CD14-positive monocyte (primary cell): ENCODE results near the gene TUBAL3. TPM values are rescaled to one million over a fixed set of nuclear protein-coding genes. Genes with fewer than 3 reads are reported as not detected.
A peak's percentile ranks its signal among the peaks of the same experiment; 100 is the strongest.

Experiments
- DNase-seq, 3 donors: peaks; one replicate each; pipeline ENCODE4 v3.0.0-alpha.2; 2011 to 2022
- H2AFZ ChIP-seq: 2 replicates; pipeline ENCODE4 v1.6.0; 2012; ENCODE audit warnings: mild to moderate bottlenecking, low read depth, low read length, inconsistent platforms; ENCODE audit not compliant: insufficient read depth, poor library complexity, severe bottlenecking
- H3K27ac ChIP-seq, 2 donors: 1 replicate in 1 of 2; 2 replicates in 1 of 2; pipeline ENCODE4 v1.5.1; 2012 to 2013; ENCODE audit warnings: low read length in 2 of 2, control low read depth in 1 of 2, inconsistent platforms in 1 of 2, low read depth in 1 of 2, mild to moderate bottlenecking in 1 of 2
- H3K27me3 ChIP-seq, 2 donors: one replicate each; pipeline versions ENCODE4 v1.6.0 to v1.6.1; 2011 to 2013; ENCODE audit warnings: low read length in 2 of 2; ENCODE audit not compliant: control insufficient read depth in 2 of 2, insufficient read depth in 2 of 2
- H3K36me3 ChIP-seq, 2 donors: replicated peaks in 1 of 2; 1 replicate in 1 of 2; 2 replicates in 1 of 2; pipeline versions ENCODE4 v1.5.1 to v1.6.1; 2012 to 2013; ENCODE audit warnings: low read length in 2 of 2, control low read depth in 1 of 2, inconsistent platforms in 1 of 2, mild to moderate bottlenecking in 1 of 2; ENCODE audit not compliant: insufficient read depth in 2 of 2, control insufficient read depth in 1 of 2
- H3K4me1 ChIP-seq, 2 donors: 1 replicate in 1 of 2; 2 replicates in 1 of 2; pipeline versions ENCODE4 v1.5.1 to v1.6.1; 2012 to 2013; ENCODE audit warnings: low read length in 2 of 2, control low read depth in 1 of 2, inconsistent platforms in 1 of 2, mild to moderate bottlenecking in 1 of 2, moderate library complexity in 1 of 2; ENCODE audit not compliant: insufficient read depth in 2 of 2, control insufficient read depth in 1 of 2
- H3K4me2 ChIP-seq: replicated peaks from 2 replicates; pipeline ENCODE3; 2012; ENCODE audit warnings: low read length, moderate library complexity, mild to moderate bottlenecking; ENCODE audit not compliant: poor library complexity, severe bottlenecking; ENCODE audit errors: extremely low read depth
- H3K4me3 ChIP-seq, 3 experiments: fragments of 200-600 bp in 1 of 3; sonication (generic) in 1 of 3; replicated peaks in 1 of 3; 1 replicate in 2 of 3; 2 replicates in 1 of 3; pipeline ENCODE4 v1.5.1; 2011 to 2013; ENCODE audit warnings: low read length in 3 of 3, mild to moderate bottlenecking in 3 of 3, control low read depth in 2 of 3, low read depth in 2 of 3, inconsistent platforms in 1 of 3, moderate library complexity in 1 of 3
- H3K79me2 ChIP-seq: 2 replicates; pipeline ENCODE4 v1.6.0; 2012; ENCODE audit warnings: mild to moderate bottlenecking, control low read depth, inconsistent platforms, low read length, moderate library complexity; ENCODE audit not compliant: insufficient read depth
- H3K9ac ChIP-seq: 2 replicates; pipeline ENCODE4 v1.6.0; 2017; ENCODE audit warnings: low read length, mild to moderate bottlenecking; ENCODE audit not compliant: insufficient read depth, poor library complexity, severe bottlenecking
- H3K9me3 ChIP-seq, 2 donors: replicated peaks in 1 of 2; 1 replicate in 1 of 2; 2 replicates in 1 of 2; pipeline versions ENCODE4 v1.5.1 to v1.6.1; 2012 to 2013; ENCODE audit warnings: low read length in 2 of 2, control low read depth in 1 of 2; ENCODE audit not compliant: control insufficient read depth in 1 of 2, insufficient read depth in 1 of 2
- H4K20me1 ChIP-seq: 2 replicates; pipeline ENCODE4 v1.6.0; 2012; ENCODE audit warnings: mild to moderate bottlenecking, low read length, control low read depth, moderate library complexity; ENCODE audit not compliant: insufficient read depth
- H3K27ac Mint-ChIP-seq, 7 donors: one replicate each; pipeline ENCODE4 v1.8.0; 2020; ENCODE audit warnings: mild to moderate bottlenecking in 7 of 7, mixed read lengths in 7 of 7, moderate library complexity in 6 of 7, inconsistent platforms in 2 of 7
- H3K27me3 Mint-ChIP-seq, 3 donors: one replicate each; pipeline ENCODE4 v1.8.0; 2021 to 2022; ENCODE audit warnings: low read depth in 3 of 3, mild to moderate bottlenecking in 3 of 3, mixed read lengths in 3 of 3, moderate library complexity in 3 of 3, inconsistent platforms in 1 of 3
- H3K36me3 Mint-ChIP-seq, 2 donors: one replicate each; pipeline ENCODE4 v1.8.0; 2020; ENCODE audit warnings: mixed read lengths in 2 of 2, inconsistent platforms in 1 of 2, mild to moderate bottlenecking in 1 of 2
- H3K4me1 Mint-ChIP-seq: one replicate; pipeline ENCODE4 v1.8.0; 2020; ENCODE audit warnings: mild to moderate bottlenecking, mixed read lengths
- H3K4me3 Mint-ChIP-seq, 2 donors: one replicate each; pipeline ENCODE4 v1.8.0; 2020; ENCODE audit warnings: mild to moderate bottlenecking in 2 of 2, mixed read lengths in 2 of 2, moderate library complexity in 1 of 2
- H3K9me3 Mint-ChIP-seq, 7 donors: one replicate each; pipeline ENCODE4 v1.8.0; 2020 to 2022; ENCODE audit warnings: mixed read lengths in 7 of 7, mild to moderate bottlenecking in 6 of 7, moderate library complexity in 6 of 7, inconsistent platforms in 2 of 7
- WGBS: methylation state at CpG from one replicate; pipeline ENCODE4 v1.1.5; 2013; ENCODE audit warnings: missing lambda C conversion rate; ENCODE audit not compliant: insufficient coverage; 5-methylcytosine and 5-hydroxymethylcytosine counted together
- intact Hi-C, 2 donors: fragments of 100-400 bp; cut with micrococcal nuclease; formaldehyde crosslinking; loops; one replicate each; pipeline versions ENCODE4 v1.15.0 to v1.15.1; 2023
- polyA plus RNA-seq, 3 donors: library from polyadenylated mRNA; depleted of rRNA in 1 of 3; unstranded in 2 of 3; stranded (reverse) in 1 of 3; fragments of 300-500 nt in 2 of 3; fragments of >200 nt in 1 of 3; fragmentation: Illumina TruSeq in 2 of 3; gene quantifications; 1 replicate in 2 of 3; 2 replicates in 1 of 3; pipeline ENCODE4 v1.2.3, GENCODE V29; 2012 to 2021
- TF ChIP-seq, protein P1 (sequence below): fragments of 200-600 bp; IDR thresholded peaks from one replicate; pipeline ENCODE4 v1.8.0; 2022; ENCODE audit warnings: antibody characterized with exemption, mild to moderate bottlenecking

TUBAL3 gene
- polyA plus RNA-seq, 3 donors: not detected

DNA sequence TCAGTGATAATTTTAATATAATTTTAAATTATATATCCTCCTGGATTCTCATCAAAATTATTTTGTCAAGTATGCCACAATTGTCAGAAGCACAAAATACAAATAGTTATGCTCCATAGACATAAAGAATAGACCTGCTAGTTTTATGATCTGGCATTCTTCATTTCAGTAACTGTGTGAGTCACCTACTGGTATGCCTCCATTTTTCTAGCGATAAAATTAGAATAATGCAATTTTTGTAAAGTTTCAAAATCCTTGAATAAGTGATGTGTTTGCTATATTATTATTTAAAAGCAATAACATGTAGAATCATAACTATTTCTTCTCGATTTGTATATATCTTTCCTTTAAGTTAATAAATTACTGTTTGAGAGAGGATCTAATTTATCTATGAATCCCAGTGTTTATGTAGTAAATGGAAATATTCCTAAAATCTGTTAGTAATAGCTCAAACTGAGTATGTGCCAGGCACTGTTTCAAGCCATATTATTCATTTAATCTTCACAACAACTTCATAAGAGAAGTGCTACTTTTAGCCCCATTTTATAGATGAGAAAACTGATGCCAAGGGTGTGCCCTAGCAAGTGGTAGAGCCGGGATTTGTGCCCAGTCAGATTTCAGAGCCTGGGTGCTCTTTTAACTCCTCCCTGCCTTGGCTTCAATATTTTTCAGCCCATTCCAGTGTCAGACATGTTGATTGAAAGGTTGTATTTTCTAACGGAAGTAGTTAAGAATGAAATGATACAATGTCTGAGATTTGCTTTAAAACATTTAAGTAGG lies 46.2 kb upstream of the TUBAL3 start:
- no peaks in the 10 kb centered on the region for H3K9me3 ChIP-seq
- intact Hi-C loops: no loop called here
- WGBS: no CpG with 5 or more reads among the region's 4 CpGs
- H3K27ac Mint-ChIP-seq: no peak overlapping the region
- H3K9ac ChIP-seq: no peak overlapping the region
- H3K4me2 ChIP-seq: no peak overlapping the region
- no peaks in the 10 kb centered on the region for H3K9me3 Mint-ChIP-seq
- peaks cover 0 to 3% (median 0%) of the 10 kb centered on the region in 3 donors for H3K27me3 Mint-ChIP-seq
- no peaks in the 10 kb centered on the region for H3K27me3 ChIP-seq
- no peak for DNase-seq
- no peak overlapping the region for H3K27ac ChIP-seq
- H3K79me2 ChIP-seq: peaks cover 4% of the 10 kb centered on the region
- H3K36me3 ChIP-seq: peaks cover 27 to 36% of the 10 kb centered on the region in 2 donors
- no peak overlapping the region for H2AFZ ChIP-seq
- H3K4me3 Mint-ChIP-seq: no peak overlapping the region
- H4K20me1 ChIP-seq: no peaks in the 10 kb centered on the region
- H3K36me3 Mint-ChIP-seq: peaks cover 35% of the 10 kb centered on the region in 2 donors
- H3K4me1 Mint-ChIP-seq: peaks cover 19% of the 10 kb centered on the region
- peaks cover 6 to 13% of the 10 kb centered on the region in 2 donors for H3K4me1 ChIP-seq
- H3K4me3 ChIP-seq: no peak overlapping the region
- TF ChIP-seq, protein P1, sequence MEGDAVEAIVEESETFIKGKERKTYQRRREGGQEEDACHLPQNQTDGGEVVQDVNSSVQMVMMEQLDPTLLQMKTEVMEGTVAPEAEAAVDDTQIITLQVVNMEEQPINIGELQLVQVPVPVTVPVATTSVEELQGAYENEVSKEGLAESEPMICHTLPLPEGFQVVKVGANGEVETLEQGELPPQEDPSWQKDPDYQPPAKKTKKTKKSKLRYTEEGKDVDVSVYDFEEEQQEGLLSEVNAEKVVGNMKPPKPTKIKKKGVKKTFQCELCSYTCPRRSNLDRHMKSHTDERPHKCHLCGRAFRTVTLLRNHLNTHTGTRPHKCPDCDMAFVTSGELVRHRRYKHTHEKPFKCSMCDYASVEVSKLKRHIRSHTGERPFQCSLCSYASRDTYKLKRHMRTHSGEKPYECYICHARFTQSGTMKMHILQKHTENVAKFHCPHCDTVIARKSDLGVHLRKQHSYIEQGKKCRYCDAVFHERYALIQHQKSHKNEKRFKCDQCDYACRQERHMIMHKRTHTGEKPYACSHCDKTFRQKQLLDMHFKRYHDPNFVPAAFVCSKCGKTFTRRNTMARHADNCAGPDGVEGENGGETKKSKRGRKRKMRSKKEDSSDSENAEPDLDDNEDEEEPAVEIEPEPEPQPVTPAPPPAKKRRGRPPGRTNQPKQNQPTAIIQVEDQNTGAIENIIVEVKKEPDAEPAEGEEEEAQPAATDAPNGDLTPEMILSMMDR: no peak

DNA sequence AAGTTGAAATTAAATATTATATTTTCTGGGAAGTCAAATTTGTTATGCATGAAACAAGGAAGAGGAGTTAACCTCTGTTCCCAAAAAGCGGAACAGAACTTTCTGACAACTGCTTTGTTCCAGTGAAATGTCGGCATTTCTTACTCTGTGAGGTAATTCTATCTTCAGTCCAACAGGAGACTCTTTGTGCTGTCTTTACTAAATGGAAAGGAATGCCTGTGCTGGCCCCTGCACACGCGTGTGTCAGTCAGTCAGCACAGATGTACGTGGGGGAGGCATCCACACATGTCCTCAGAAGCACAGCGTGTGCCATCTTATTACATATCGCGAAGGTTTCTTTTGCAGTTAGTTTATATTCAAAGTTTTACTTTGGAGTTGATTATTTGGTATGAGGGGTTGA lies 45.2 kb upstream of the TUBAL3 start:
- no peaks in the 10 kb centered on the region for H4K20me1 ChIP-seq
- H2AFZ ChIP-seq: peak overlapping the region; percentile 65
- peak overlapping the region; percentile 40 to 56 for H3K27ac ChIP-seq
- TF ChIP-seq, protein P1: no peak
- Mint-ChIP-seq H3K4me3 (peak overlapping the region; percentile 78 to 95), H3K4me1 (peaks cover 19% of the 10 kb centered on the region), H3K27ac (peak overlapping the region; percentile 67 to 94 (median 80)), H3K27me3 (peaks cover 0 to 3% (median 0%) of the 10 kb centered on the region in 3 donors), H3K36me3 (peaks cover 27 to 28% of the 10 kb centered on the region in 2 donors), H3K9me3 (no peaks in the 10 kb centered on the region)
- H3K4me3 ChIP-seq: peak overlapping the region; percentile 28 to 66 (median 57)
- H3K4me1 ChIP-seq: peaks cover 6 to 13% of the 10 kb centered on the region in 2 donors
- intact Hi-C loops: no loop called here
- H3K79me2 ChIP-seq: peaks cover 4% of the 10 kb centered on the region
- no peak overlapping the region for H3K9ac ChIP-seq
- 67% methylated on average over 1 of the region's 8 CpGs for WGBS
- no peaks in the 10 kb centered on the region for H3K27me3 ChIP-seq
- peak; percentile 21 to 67 (median 57) for DNase-seq
- H3K4me2 ChIP-seq: peak overlapping the region; percentile 60
- H3K9me3 ChIP-seq: no peaks in the 10 kb centered on the region
- peaks cover 23 to 26% of the 10 kb centered on the region in 2 donors for H3K36me3 ChIP-seq
